Neural cell (in vitro differentiated cells): Measurements from ENCODE around the gene ABCC9. TPM values are rescaled to one million over a fixed set of nuclear protein-coding genes. Genes with fewer than 3 reads are reported as not detected.

Experiments
- H2AFZ ChIP-seq: fragments of 200-600, 300-800 bp; sonication (generic), shearing (Covaris generic); 2 replicates; pipeline ENCODE4 v1.6.0; 2014; ENCODE audit warnings: low read depth, mild to moderate bottlenecking, antibody characterized with exemption, low read length, moderate library complexity
- H3F3A ChIP-seq: fragments of 200-600 bp; shearing (Covaris generic); 2 replicates; pipeline ENCODE4 v1.6.1; 2016; ENCODE audit warnings: mild to moderate bottlenecking, moderate library complexity, mixed read lengths, antibody characterized with exemption, low read length; ENCODE audit not compliant: insufficient read depth, poor library complexity, severe bottlenecking
- H3K27ac ChIP-seq: fragments of 200-600, 300-800 bp; sonication (generic), shearing (Covaris generic); 2 replicates; pipeline ENCODE4 v1.5.1; 2014; ENCODE audit warnings: mild to moderate bottlenecking, low read length, moderate library complexity
- H3K27me3 ChIP-seq: fragments of 300-800, 200-600 bp; sonication (generic), shearing (Covaris generic); 2 replicates; pipeline ENCODE4 v1.6.0; 2014; ENCODE audit warnings: mild to moderate bottlenecking, low read depth, low read length, moderate library complexity; ENCODE audit not compliant: insufficient read depth
- H3K36me3 ChIP-seq: fragments of 300-800, 200-600 bp; sonication (generic), shearing (Covaris generic); 2 replicates; pipeline ENCODE4 v1.5.1; 2014; ENCODE audit warnings: mild to moderate bottlenecking, antibody characterized with exemption, low read length, moderate library complexity; ENCODE audit not compliant: insufficient read depth
- H3K4me2 ChIP-seq: fragments of 300-800, 200-600 bp; sonication (generic), shearing (Covaris generic); 2 replicates; pipeline ENCODE4 v1.6.0; 2014; ENCODE audit warnings: mild to moderate bottlenecking, low read length
- H3K4me3 ChIP-seq: fragments of 300-800, 200-600 bp; sonication (generic), shearing (Covaris generic); 2 replicates; pipeline ENCODE4 v1.5.1; 2014; ENCODE audit warnings: mild to moderate bottlenecking, low read length, moderate library complexity
- H3K79me2 ChIP-seq: fragments of 200-600 bp; shearing (Covaris generic); replicated peaks from 2 replicates; pipeline ENCODE4 v1.6.0; 2014; ENCODE audit warnings: mild to moderate bottlenecking, low read length, moderate library complexity; ENCODE audit not compliant: insufficient read depth
- H3K9ac ChIP-seq: fragments of 300-800, 200-600 bp; sonication (generic), shearing (Covaris generic); 2 replicates; pipeline ENCODE4 v1.6.1; 2016; ENCODE audit warnings: mild to moderate bottlenecking, low read length, mixed read lengths
- H3K9me2 ChIP-seq: fragments of 200-600 bp; shearing (Covaris generic); 2 replicates; pipeline ENCODE4 v1.6.1; 2016; ENCODE audit warnings: mild to moderate bottlenecking, low read length, mixed read lengths; ENCODE audit not compliant: insufficient read depth
- H3K9me3 ChIP-seq: fragments of 200-600, 300-800 bp; sonication (generic), shearing (Covaris generic); 2 replicates; pipeline ENCODE4 v1.6.1; 2016; ENCODE audit warnings: mild to moderate bottlenecking, mixed run types, low read length, moderate library complexity, mixed read lengths
- H4K20me1 ChIP-seq: fragments of 200-600 bp; shearing (Covaris generic); 2 replicates; pipeline ENCODE4 v1.6.1; 2016; ENCODE audit warnings: mild to moderate bottlenecking, mixed run types; ENCODE audit not compliant: insufficient read depth
- CTCF ChIP-seq: fragments of 450-650 bp; IDR thresholded peaks from 2 replicates; pipeline ENCODE4 v1.5.1; 2014; ENCODE audit warnings: antibody characterized with exemption, mild to moderate bottlenecking, moderate library complexity; ENCODE audit not compliant: poor library complexity, severe bottlenecking
- EP300 ChIP-seq: fragments of 450-650 bp; conservative IDR thresholded peaks from 2 replicates; pipeline ENCODE4 v1.6.1; 2014; ENCODE audit warnings: antibody characterized with exemption, mild to moderate bottlenecking, moderate library complexity; ENCODE audit not compliant: poor library complexity, severe bottlenecking
- EZH2 ChIP-seq: fragments of 200-600, 300-800 bp; shearing (Covaris generic), sonication (generic); IDR thresholded peaks from 2 replicates; pipeline ENCODE4 v1.6.1; 2014; ENCODE audit warnings: antibody characterized with exemption, low read length, borderline replicate concordance, mild to moderate bottlenecking; ENCODE audit not compliant: insufficient read depth, poor library complexity, severe bottlenecking
- MXI1 ChIP-seq: fragments of 450-650 bp; conservative IDR thresholded peaks from 2 replicates; pipeline ENCODE4 v1.6.1; 2014; ENCODE audit warnings: antibody characterized with exemption, mild to moderate bottlenecking; ENCODE audit not compliant: poor library complexity, severe bottlenecking
- POLR2AphosphoS5 ChIP-seq: IDR thresholded peaks from 2 replicates; pipeline ENCODE4 v1.6.1; 2012
- RAD21 ChIP-seq: fragments of 450-650 bp; conservative IDR thresholded peaks from 2 replicates; pipeline ENCODE4 v1.6.1; 2014; ENCODE audit warnings: antibody characterized with exemption, mild to moderate bottlenecking, moderate library complexity
- REST ChIP-seq: IDR thresholded peaks from 2 replicates; pipeline ENCODE4 v1.6.1; 2012; ENCODE audit warnings: borderline replicate concordance
- SMC3 ChIP-seq: fragments of 450-650 bp; conservative IDR thresholded peaks from 2 replicates; pipeline ENCODE4 v1.6.1; 2014; ENCODE audit warnings: antibody characterized with exemption, mild to moderate bottlenecking, moderate library complexity; ENCODE audit not compliant: poor library complexity
- TAF1 ChIP-seq: IDR thresholded peaks from 2 replicates; pipeline ENCODE4 v1.6.1; 2012; ENCODE audit warnings: low read depth
- polyA plus RNA-seq: library from polyadenylated mRNA; depleted of rRNA; stranded (reverse); fragments of >200 nt; gene quantifications from 2 replicates; pipeline ENCODE4 v1.2.3, GENCODE V29; 2014

The ABCC9 gene
- polyA plus RNA-seq, 1 donor from 2014 or later, result 0.32 TPM

- Histone ChIP-seq H3K9me2 (no peaks in the 10 kb centered on the region), H2AFZ (no peak overlapping the region), H3K27ac (no peak overlapping the region), H3K4me3 (no peak overlapping the region), H3K9me3 (no peaks in the 10 kb centered on the region), H3K27me3 (no peaks in the 10 kb centered on the region), H3K36me3 (no peaks in the 10 kb centered on the region), H4K20me1 (no peaks in the 10 kb centered on the region), H3K9ac (no peak overlapping the region), H3K79me2 (no peaks in the 10 kb centered on the region), H3K4me2 (no peak overlapping the region), H3F3A (no peaks in the 10 kb centered on the region)
- TF ChIP-seq MXI1 (no peak), RAD21 (no peak), TAF1 (no peak), POLR2AphosphoS5 (no peak), SMC3 (no peak), REST (no peak), EZH2 (no peak), CTCF (no peak), EP300 (no peak)
Measured at GRCh38 chr12:21971344-21971743, 30.1 kb upstream of the ABCC9 start.

- TF ChIP-seq SMC3 (no peak), RAD21 (no peak), POLR2AphosphoS5 (no peak), CTCF (no peak), TAF1 (no peak), MXI1 (no peak), REST (no peak), EP300 (no peak), EZH2 (no peak)
- H3K79me2 ChIP-seq, result no peaks in the 10 kb centered on the region
- no peak overlapping the region for H3K4me2 ChIP-seq
- no peak overlapping the region for H3K9ac ChIP-seq
- H3F3A ChIP-seq, result no peaks in the 10 kb centered on the region
- H2AFZ ChIP-seq, result no peak overlapping the region
- no peaks in the 10 kb centered on the region for H4K20me1 ChIP-seq
- H3K9me2 ChIP-seq, result no peaks in the 10 kb centered on the region
- no peak overlapping the region for H3K27ac ChIP-seq
- no peaks in the 10 kb centered on the region for H3K27me3 ChIP-seq
- H3K4me3 ChIP-seq, result no peak overlapping the region
- H3K9me3 ChIP-seq, result no peaks in the 10 kb centered on the region
- H3K36me3 ChIP-seq, result no peaks in the 10 kb centered on the region
Measured at GRCh38 chr12:21962821-21963220, 21.6 kb upstream of the ABCC9 start.
